Neural progenitor cell (in vitro differentiated cells): ENCODE data around the gene STARD8. TPM values are rescaled to one million over a fixed set of nuclear protein-coding genes. Genes with fewer than 3 reads are reported as not detected.

ENCODE experiments used
- DNase-seq: peaks from one replicate; pipeline ENCODE4 v3.0.0-alpha.2; 2016; ENCODE audit warnings: low spot score
- H2AFZ ChIP-seq: fragments of 200-600 bp; sonication (generic); replicated peaks from 2 replicates; pipeline ENCODE4 v1.6.1; 2016; ENCODE audit warnings: antibody characterized with exemption
- H3F3A ChIP-seq: fragments of 200-600 bp; sonication (generic); 2 replicates; pipeline ENCODE4 v1.6.1; 2016; ENCODE audit warnings: antibody characterized with exemption, low read depth
- H3K27ac ChIP-seq: fragments of 200-600 bp; sonication (generic); 2 replicates; pipeline ENCODE4 v1.5.1; 2016; ENCODE audit warnings: mild to moderate bottlenecking
- H3K27me3 ChIP-seq: fragments of 200-600 bp; sonication (generic); 2 replicates; pipeline ENCODE4 v1.6.1; 2016; ENCODE audit warnings: mild to moderate bottlenecking, moderate library complexity
- H3K36me3 ChIP-seq: fragments of 200-600 bp; sonication (generic); 2 replicates; pipeline ENCODE4 v1.5.1; 2016
- H3K4me1 ChIP-seq: fragments of 200-600 bp; sonication (generic); 2 replicates; pipeline ENCODE4 v1.6.1; 2016; ENCODE audit warnings: mixed run types
- H3K4me2 ChIP-seq: fragments of 200-600 bp; sonication (generic); 2 replicates; pipeline ENCODE4 v1.6.1; 2016
- H3K4me3 ChIP-seq: fragments of 200-600 bp; sonication (generic); 2 replicates; pipeline ENCODE4 v1.5.1; 2016
- H3K79me2 ChIP-seq: fragments of 200-600 bp; sonication (generic); 2 replicates; pipeline ENCODE4 v1.6.1; 2016; ENCODE audit warnings: low read depth
- H3K9ac ChIP-seq: fragments of 200-600 bp; sonication (generic); 2 replicates; pipeline ENCODE4 v1.6.1; 2016
- H3K9me3 ChIP-seq: fragments of 200-600 bp; sonication (generic); 2 replicates; pipeline ENCODE4 v1.5.1; 2016; ENCODE audit warnings: low read depth
- H4K20me1 ChIP-seq: fragments of 200-600 bp; sonication (generic); 2 replicates; pipeline ENCODE4 v1.6.1; 2016; ENCODE audit warnings: low read depth
- H3K27ac Mint-ChIP-seq: 3 replicates; pipeline ENCODE4 v1.8.0; 2021; ENCODE audit warnings: mixed read lengths
- H3K27me3 Mint-ChIP-seq: 2 replicates; pipeline ENCODE4 v1.8.0; 2022; ENCODE audit warnings: low read depth, mild to moderate bottlenecking, inconsistent platforms, moderate library complexity, mixed read lengths; ENCODE audit not compliant: insufficient read depth
- H3K36me3 Mint-ChIP-seq: 3 replicates; pipeline ENCODE4 v1.8.0; 2021; ENCODE audit warnings: mixed read lengths
- H3K4me1 Mint-ChIP-seq: 3 replicates; pipeline ENCODE4 v1.8.0; 2021; ENCODE audit warnings: mixed read lengths
- H3K4me3 Mint-ChIP-seq: 3 replicates; pipeline ENCODE4 v1.8.0; 2021; ENCODE audit warnings: mild to moderate bottlenecking, moderate library complexity, mixed read lengths
- H3K9me3 Mint-ChIP-seq: 3 replicates; pipeline ENCODE4 v1.8.0; 2020; ENCODE audit warnings: mixed read lengths
- EZH2 ChIP-seq: fragments of 200-600 bp; sonication (generic); IDR thresholded peaks from 2 replicates; pipeline ENCODE4 v1.6.1; 2017; ENCODE audit warnings: antibody characterized with exemption, mild to moderate bottlenecking, moderate library complexity
- EZH2phosphoT487 ChIP-seq: fragments of 200-600 bp; sonication (generic); IDR thresholded peaks from 2 replicates; pipeline ENCODE4 v1.6.1; 2017; ENCODE audit warnings: antibody characterized with exemption
- total RNA-seq: library from RNA; depleted of rRNA; stranded (reverse); fragments of >200 nt; gene quantifications from 2 replicates; pipeline ENCODE4 v1.2.3, GENCODE V29; 2015; ENCODE audit warnings: low replicate concordance
- TF ChIP-seq, protein P1 (sequence below): fragments of 200-600 bp; sonication (generic); IDR thresholded peaks from 2 replicates; pipeline ENCODE4 v1.5.1; 2017; ENCODE audit warnings: antibody characterized with exemption, mild to moderate bottlenecking

Gene STARD8
- total RNA-seq, 1 donor from 2014 or later, result 0.82 TPM

DNA sequence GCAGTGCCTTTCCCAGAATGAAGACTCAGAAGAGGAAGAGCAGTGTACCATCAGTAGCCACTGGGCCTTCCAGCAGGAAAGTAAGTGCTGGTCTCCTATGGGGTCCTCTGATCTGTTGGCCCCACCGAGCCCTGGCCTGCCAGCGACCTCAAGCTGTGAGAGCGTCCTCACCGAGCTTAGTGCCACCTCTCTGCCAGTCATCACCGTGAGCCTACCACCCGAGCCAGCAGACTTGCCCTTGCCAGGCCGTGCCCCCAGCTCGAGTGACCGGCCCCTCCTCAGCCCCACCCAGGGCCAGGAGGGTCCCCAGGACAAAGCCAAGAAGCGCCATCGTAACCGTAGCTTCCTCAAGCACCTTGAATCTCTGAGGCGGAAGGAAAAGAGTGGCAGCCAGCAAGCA is 69.7 kb downstream of the STARD8 start:
- peaks cover 9% of the 10 kb centered on the region for H3K27me3 Mint-ChIP-seq
- Histone ChIP-seq H3F3A (no peaks in the 10 kb centered on the region), H3K27ac (no peak overlapping the region), H3K4me2 (no peak overlapping the region), H3K27me3 (no peaks in the 10 kb centered on the region), H3K36me3 (no peaks in the 10 kb centered on the region), H3K9ac (no peak overlapping the region), H3K4me3 (no peak overlapping the region), H3K9me3 (no peaks in the 10 kb centered on the region), H3K79me2 (no peaks in the 10 kb centered on the region), H2AFZ (no peak overlapping the region), H4K20me1 (no peaks in the 10 kb centered on the region), H3K4me1 (no peaks in the 10 kb centered on the region)
- TF ChIP-seq EZH2phosphoT487, result no peak
- H3K27ac Mint-ChIP-seq, result no peak overlapping the region
- H3K9me3 Mint-ChIP-seq, result peaks cover 8% of the 10 kb centered on the region
- H3K4me3 Mint-ChIP-seq, result no peak overlapping the region
- H3K36me3 Mint-ChIP-seq, result no peaks in the 10 kb centered on the region
- DNase-seq, result no peak
- H3K4me1 Mint-ChIP-seq, result peaks cover under 1% of the 10 kb centered on the region

DNA sequence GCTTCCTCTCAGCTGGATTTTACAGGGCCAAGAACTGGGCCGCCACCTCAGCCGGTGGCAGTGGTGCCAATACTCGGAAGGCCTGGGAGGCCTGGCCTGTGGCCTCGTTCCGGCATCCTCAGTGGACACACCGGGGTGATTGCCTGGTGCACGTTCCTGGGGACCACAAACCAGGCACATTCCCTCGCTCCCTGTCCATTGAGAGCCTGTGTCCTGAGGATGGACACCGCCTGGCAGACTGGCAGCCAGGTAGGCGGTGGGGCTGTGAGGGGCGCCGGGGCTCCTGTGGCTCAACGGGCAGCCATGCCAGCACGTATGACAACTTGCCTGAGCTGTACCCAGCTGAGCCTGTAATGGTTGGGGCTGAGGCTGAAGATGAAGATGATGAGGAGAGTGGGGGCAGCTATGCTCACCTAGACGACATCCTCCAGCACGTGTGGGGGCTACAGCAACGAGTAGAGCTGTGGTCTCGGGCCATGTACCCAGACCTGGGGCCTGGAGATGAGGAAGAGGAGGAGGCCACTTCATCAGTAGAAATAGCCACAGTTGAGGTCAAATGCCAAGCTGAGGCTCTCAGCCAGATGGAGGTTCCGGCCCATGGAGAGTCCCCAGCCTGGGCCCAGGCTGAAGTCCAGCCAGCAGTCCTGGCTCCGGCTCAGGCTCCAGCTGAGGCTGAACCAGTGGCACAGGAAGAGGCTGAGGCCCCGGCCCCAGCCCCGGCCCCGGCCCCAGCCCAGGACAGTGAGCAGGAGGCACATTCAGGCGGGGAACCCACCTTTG is 70.4 kb downstream of the STARD8 start:
- Histone ChIP-seq H3K27ac (no peak overlapping the region), H3K9ac (no peak overlapping the region), H3K79me2 (no peaks in the 10 kb centered on the region), H3F3A (no peaks in the 10 kb centered on the region), H3K4me1 (no peaks in the 10 kb centered on the region), H3K4me3 (no peak overlapping the region), H2AFZ (no peak overlapping the region), H4K20me1 (no peaks in the 10 kb centered on the region), H3K9me3 (no peaks in the 10 kb centered on the region), H3K4me2 (no peak overlapping the region), H3K36me3 (no peaks in the 10 kb centered on the region), H3K27me3 (no peaks in the 10 kb centered on the region)
- no peaks in the 10 kb centered on the region for H3K4me1 Mint-ChIP-seq
- no peaks in the 10 kb centered on the region for H3K36me3 Mint-ChIP-seq
- no peak for TF ChIP-seq EZH2
- TF ChIP-seq EZH2phosphoT487, result no peak
- no peak overlapping the region for H3K4me3 Mint-ChIP-seq
- no peak for DNase-seq
- H3K9me3 Mint-ChIP-seq, result peaks cover 8% of the 10 kb centered on the region
- H3K27ac Mint-ChIP-seq, result no peak overlapping the region
- H3K27me3 Mint-ChIP-seq, result peaks cover 9% of the 10 kb centered on the region

DNA sequence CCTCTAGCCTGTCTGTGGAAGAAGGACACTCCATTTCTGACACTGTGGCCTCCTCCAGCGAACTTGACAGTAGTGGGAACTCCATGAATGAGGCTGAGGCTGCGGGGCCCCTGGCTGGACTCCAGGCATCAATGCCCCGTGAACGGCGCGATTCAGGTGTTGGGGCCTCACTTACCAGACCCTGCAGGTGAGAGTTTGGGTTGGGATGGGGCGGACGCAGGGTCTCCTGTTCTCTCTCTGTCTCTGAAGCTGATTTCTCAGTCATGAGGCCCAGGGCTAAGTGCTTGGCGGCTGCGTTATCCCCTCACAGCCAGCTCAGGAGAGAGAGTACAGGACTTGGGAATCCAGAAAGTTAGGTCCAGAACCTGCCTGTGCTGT is 71.0 kb downstream of the STARD8 start:
- Histone ChIP-seq H3F3A (no peaks in the 10 kb centered on the region), H3K4me1 (no peaks in the 10 kb centered on the region), H3K4me2 (no peak overlapping the region), H3K9ac (no peak overlapping the region), H4K20me1 (no peaks in the 10 kb centered on the region), H3K27ac (no peak overlapping the region), H2AFZ (no peak overlapping the region), H3K36me3 (no peaks in the 10 kb centered on the region), H3K4me3 (no peak overlapping the region), H3K79me2 (no peaks in the 10 kb centered on the region), H3K9me3 (no peaks in the 10 kb centered on the region), H3K27me3 (no peaks in the 10 kb centered on the region)
- no peak for DNase-seq
- H3K27me3 Mint-ChIP-seq, result peaks cover 9% of the 10 kb centered on the region
- no peak overlapping the region for H3K4me3 Mint-ChIP-seq
- H3K4me1 Mint-ChIP-seq, result no peaks in the 10 kb centered on the region
- peaks cover 8% of the 10 kb centered on the region for H3K9me3 Mint-ChIP-seq
- no peak for TF ChIP-seq EZH2
- TF ChIP-seq, protein P1, sequence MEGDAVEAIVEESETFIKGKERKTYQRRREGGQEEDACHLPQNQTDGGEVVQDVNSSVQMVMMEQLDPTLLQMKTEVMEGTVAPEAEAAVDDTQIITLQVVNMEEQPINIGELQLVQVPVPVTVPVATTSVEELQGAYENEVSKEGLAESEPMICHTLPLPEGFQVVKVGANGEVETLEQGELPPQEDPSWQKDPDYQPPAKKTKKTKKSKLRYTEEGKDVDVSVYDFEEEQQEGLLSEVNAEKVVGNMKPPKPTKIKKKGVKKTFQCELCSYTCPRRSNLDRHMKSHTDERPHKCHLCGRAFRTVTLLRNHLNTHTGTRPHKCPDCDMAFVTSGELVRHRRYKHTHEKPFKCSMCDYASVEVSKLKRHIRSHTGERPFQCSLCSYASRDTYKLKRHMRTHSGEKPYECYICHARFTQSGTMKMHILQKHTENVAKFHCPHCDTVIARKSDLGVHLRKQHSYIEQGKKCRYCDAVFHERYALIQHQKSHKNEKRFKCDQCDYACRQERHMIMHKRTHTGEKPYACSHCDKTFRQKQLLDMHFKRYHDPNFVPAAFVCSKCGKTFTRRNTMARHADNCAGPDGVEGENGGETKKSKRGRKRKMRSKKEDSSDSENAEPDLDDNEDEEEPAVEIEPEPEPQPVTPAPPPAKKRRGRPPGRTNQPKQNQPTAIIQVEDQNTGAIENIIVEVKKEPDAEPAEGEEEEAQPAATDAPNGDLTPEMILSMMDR, result no peak
- no peak for TF ChIP-seq EZH2phosphoT487
- H3K27ac Mint-ChIP-seq, result no peak overlapping the region
- no peaks in the 10 kb centered on the region for H3K36me3 Mint-ChIP-seq

DNA sequence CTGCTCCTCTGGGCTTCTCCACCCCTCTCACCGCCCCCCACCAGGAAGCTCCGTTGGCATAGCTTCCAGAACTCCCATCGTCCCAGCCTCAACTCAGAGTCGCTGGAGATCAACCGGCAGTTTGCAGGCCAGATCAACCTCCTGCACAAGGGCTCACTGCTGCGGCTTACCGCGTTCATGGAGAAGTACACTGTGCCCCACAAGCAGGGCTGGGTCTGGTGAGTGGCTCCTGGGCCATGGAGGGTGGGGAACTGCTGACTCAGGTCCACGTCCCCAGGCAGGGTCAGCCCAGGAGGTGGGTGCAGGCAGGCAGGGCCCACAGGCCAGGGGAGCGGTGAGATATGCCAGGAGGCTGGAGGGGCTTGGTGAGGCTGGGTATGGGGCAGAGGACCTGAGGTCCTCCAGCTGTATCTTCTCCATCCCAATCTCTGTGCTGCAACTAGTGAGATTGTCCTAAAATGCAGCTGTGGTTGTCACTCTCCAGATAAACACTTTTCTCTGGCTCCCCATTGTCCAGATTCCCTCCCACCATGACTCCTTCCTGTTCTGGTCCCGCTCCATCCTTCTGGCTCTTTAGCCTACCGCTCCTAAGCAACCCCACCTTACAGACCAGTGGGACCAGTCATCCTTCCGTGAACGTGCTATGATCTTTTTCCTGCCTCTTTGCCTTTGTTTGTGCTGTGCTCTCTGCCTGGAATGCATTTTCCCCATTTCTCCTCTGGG is 71.9 kb downstream of the STARD8 start:
- H3K4me2 ChIP-seq, result no peak overlapping the region
- H3K27ac ChIP-seq, result no peak overlapping the region
- Mint-ChIP-seq H3K4me3 (no peak overlapping the region), H3K27me3 (peaks cover 9% of the 10 kb centered on the region), H3K27ac (no peak overlapping the region), H3K4me1 (no peaks in the 10 kb centered on the region), H3K36me3 (no peaks in the 10 kb centered on the region), H3K9me3 (peaks cover 8% of the 10 kb centered on the region)
- H3K9me3 ChIP-seq, result no peaks in the 10 kb centered on the region
- no peaks in the 10 kb centered on the region for H4K20me1 ChIP-seq
- H3K27me3 ChIP-seq, result no peaks in the 10 kb centered on the region
- no peak overlapping the region for H3K9ac ChIP-seq
- no peak for DNase-seq
- no peak for TF ChIP-seq EZH2phosphoT487
- TF ChIP-seq, protein P1, result no peak
- TF ChIP-seq EZH2, result no peak
- H3K4me3 ChIP-seq, result no peak overlapping the region
- no peaks in the 10 kb centered on the region for H3K4me1 ChIP-seq
- no peaks in the 10 kb centered on the region for H3K79me2 ChIP-seq
- no peaks in the 10 kb centered on the region for H3K36me3 ChIP-seq
- no peaks in the 10 kb centered on the region for H3F3A ChIP-seq
- no peak overlapping the region for H2AFZ ChIP-seq
